SKM-1 (cell line): ENCODE measurements around the gene ZP4.
"Not testable (repeated sequence)": the region's sequence is repeated elsewhere in the genome, so short reads cannot be mapped to it uniquely, and the experiment has no call there.

ENCODE experiments used
- DNase-seq: peaks from one replicate; lab custom pipeline; 2025; ENCODE audit not compliant: unreplicated experiment; lab: John Stamatoyannopoulos, UW

ZP4 gene

DNA sequence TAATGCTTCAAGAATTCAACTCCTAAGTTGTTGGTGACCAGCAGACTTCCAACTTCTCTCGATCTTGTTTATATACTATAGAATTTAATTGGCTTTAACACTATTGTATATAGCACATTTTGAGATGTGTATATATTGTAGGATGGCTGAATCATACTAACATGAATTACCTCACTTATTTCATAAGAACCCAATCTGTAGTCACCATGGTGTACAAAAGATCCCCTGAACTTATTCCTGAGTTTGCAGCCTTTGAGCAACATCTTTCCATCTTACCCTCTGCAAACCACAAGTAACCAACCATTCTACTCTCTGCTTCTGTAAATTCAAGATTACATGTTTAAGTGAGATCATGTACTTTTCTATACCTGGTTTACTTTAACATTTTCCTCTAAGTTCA, 12.3 kb downstream of the ZP4 start:
- DNase-seq: no peak

DNA sequence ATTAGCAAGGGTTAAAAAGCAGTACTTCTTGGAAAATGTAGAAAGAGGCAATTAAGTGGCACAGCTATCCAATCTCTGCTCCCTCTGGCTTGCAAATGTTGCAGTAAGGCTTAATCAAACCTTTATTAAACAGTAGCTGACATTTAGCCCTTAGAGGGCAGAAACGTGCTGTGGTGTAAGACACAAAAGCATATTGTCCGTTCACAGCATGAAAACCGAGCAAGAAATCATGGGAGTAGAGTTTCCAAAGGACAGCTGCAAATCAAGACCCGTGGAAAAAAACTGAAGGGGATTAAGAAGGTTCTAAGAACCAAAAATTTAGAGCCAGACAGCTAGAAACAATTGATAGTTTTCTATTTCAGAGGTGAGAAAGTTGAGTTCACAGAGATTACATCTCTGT, 13.1 kb downstream of the ZP4 start:
- DNase-seq: no peak

DNA sequence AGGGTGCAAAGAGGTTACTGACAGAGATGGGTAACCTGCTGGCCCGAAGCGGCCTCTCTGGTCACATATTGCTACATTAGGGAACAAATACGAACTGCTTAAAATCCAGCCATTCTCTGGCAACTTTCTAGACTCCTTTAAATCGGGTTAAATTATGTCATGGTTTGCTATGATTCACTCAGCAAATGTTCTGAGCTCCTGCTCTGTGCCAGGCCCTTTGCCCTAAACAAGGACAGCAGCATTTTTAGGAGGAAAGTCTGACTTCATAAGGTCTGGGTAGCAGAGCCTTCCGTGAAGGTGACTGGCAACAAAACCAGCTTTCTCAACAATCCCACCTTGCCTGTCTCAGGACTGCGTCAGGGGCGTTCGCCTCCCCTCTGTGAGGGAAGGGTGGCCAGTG, 15.4 kb downstream of the ZP4 start:
- DNase-seq: no peak

DNA sequence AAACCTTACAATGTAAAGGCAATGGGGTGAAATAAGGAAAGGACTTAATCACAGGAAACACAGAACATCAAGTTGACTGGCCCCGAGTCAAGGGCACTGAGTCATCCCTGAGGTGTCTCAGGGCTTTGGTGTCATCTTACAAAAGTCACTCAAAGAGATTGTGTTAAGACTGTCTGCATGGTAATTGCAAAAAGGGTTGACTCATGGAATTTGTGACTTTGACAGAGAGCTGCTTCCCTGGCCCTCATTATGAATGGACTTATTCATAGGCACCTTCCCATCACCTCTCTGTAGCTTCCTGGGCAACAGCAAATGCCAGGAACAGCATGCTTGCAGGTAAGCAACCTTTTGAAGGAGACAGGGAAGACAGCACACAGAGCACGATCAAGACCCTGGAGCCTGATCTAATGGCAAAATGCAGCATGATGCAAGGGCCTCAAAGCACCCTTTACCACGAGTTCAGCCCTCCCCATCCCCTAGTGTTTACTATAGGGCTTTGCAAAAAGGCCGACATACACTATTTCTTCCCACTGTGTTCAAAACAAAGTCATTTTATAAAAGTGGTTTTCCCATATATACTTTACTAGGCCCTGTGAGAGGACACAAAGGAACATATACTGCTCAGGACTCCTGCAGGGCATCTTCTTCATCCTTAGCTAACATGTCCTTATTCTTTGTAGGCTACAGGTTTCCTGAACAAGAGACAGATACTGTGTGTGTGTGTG, 17.1 kb downstream of the ZP4 start:
- DNase-seq: no peak

DNA sequence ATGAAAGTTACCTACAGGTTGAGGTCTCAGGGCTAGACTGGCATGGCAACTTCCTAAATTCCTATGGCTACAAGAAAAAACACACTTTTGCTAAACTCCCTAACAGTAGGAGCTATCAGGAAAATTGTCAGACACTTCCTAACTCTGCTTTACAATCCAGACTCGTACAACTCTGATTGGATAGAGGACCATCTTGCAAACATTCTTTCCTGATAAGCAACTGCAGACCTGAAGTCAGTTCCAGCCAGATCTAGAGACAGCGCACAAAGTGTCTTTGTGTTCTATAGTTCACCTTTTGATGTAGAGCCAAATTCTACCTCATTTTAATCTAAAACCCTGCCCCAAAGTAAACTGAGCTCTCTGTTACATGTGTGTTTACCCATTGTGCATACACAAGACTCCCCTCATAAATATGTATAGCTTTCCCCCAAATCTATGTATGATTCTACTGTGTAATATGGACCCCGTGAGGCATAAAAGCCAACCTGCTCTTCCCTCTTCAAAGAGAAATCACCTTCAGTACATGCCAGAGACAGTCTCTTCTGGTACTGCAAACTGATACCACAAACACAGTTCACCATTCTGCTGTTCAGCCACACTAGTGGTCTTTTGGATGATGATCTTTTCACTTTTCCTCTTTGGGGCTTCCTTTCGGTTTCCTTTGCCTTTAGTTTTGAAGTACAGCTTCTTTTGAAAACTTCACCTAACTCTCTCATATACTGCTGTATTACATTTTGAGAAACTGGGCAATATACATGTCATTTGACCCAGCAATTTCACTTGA, 21.7 kb downstream of the ZP4 start:
- no peak for DNase-seq

DNA sequence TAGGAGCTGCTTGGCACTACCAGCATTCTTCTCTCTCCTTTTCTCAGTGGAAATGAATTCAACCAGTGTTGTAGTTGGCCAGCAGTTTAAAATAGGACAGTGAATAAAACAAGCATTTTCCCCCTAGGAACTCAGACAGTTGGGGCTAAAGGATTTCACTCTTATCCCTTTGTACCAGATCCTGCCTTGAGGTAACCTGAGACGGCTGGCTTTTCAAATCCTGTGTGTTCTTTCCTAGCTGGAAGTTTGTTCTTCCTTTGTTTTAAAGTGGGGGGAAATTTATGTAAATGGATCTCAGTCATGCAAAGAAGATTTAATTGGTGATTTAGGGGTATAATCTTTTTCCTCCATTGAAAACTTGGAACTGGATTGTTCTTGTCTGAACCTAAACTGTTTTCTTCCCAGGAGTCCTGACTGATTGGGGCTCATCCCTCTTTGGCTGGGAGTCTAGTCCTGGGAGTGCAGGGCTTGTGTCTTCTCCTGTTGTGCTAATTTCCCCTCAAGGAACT, 23.3 kb downstream of the ZP4 start:
- no peak for DNase-seq

DNA sequence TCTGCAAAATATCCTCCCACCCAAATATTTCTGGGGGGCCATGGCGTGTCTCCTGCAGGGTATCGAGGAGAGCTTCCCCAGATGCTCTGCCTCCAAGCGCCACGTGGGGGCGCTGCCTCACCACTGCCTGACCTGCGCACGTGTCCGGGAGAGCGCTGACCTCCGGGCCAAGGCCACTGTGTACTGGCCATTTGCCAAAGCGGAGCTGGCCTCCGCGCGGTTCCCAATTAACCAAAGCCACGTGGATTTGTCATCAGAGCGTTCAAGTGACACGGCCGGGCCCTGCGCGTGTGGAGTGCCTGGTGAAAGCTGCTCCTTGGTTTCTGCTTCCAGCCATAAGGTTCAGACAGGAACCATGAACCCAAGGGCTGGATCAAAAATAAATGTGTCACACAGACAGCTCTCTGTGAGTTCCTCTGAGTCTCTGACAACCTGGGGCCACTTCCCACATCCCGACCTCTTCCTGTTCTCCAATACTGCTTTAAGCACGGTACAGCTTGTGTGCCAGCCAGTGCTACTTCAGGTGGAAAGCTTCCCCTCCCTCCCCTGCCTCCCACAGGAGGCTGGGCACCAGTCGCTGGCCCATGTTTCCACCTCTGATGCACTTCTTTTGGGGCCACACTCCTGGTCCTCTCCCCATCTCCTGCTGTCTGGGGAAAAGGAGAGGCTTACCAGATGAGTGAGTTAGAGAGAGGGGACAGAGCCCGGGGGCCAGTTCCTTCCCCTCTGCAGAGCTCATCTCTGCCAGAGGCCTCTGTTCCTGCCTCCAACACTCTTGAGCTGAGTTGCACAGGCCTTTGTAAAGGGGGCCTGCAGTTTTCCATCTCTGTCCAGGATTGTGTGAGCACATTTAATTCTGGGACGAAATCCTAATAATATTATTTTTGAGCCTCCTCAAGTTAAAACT, 26.1 kb downstream of the ZP4 start:
- DNase-seq: no peak

DNA sequence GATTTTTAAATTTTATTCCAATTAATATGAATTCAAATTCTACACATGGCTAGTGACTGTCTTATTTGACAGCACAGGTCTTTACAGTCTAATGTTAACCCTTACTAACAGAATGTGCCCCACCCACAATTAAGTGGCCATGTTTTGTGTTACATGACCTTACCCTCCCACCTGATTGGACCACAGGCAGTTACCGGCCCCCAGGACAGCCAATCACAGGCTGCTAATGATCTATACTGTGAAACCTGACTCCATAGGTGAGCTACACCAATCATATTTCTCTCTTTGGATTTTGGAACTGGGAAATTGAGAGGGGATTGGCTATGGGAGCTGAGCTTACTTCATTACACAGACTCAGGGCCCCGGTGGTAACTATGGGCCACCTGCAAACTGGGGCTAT, 27.5 kb downstream of the ZP4 start:
- no peak for DNase-seq

DNA sequence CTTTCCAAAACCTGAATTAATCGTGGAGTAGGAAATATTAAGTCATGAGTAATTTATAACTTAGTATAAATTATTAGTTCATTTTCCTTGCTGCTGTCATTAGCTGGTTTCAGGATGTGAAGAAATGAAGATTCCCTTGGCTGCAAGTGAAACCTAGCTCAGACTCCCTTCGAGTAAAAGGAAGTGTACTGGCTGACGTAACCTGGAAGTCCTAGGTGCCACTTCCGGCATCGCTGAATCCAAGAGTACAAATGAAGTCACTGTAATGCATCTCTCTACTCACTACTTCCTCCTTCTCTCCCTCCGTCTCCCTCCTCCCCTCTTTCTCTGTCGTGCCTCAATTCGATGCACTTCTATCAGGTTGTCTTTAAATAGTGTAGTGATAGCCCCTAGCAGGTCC, 28.8 kb downstream of the ZP4 start:
- peak; percentile 49 for DNase-seq

DNA sequence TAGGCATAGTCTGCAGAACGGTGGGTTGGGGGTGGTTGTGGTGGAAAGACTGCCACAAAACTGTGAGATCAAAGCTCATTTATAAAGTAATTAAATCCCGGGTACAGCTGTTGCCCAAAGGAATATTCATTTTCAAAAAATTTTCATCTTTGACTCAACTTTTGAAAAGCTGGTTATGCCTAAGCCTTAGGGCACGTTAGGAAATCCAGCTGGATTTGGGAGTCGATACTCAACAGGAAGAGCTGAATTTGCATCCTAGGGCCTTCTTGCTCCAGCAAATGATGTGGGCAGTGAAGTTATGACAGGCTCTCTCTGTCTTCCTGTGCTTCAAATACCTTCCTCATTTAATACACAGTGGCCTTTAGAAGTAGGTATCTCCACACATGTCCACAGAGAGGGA, 31.7 kb downstream of the ZP4 start:
- no peak for DNase-seq

DNA sequence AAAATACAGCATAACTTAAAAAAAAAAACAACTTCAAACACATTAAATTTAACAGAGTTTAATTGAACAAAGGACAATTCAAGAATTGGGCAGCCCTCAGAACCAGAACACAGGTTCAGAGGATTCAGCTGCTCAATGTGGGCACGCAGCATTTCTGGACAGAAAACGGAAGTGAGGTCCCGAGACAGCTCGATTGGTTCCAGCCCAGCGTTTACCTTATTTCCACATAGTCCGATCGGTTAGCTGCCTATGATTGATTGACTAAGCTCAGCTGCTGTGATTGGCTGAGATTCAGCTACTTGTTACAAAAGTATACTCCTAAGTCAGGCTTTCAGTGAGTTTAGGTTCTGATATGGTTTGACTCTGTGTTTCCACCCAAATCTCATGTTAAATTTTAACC, 33.3 kb downstream of the ZP4 start:
- no peak for DNase-seq

DNA sequence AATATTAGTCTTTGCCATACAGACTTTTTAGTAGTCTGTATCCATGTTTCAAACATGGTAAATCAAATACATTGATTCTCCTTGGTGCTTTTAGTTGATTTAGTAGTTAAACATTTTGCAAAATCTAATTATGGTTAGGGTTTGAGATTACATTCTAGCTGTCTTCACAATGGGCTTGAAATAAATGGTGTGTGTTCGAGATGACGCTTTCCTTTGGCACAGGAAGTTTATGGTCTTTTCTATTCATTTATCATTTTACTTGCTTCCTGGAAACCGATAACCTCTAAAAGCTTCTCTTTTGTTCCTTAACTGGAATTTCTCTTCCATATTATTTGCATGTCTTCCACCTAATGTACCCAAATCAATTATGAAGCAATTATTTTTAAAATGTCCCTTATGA, 38.4 kb downstream of the ZP4 start:
- DNase-seq: no peak

DNA sequence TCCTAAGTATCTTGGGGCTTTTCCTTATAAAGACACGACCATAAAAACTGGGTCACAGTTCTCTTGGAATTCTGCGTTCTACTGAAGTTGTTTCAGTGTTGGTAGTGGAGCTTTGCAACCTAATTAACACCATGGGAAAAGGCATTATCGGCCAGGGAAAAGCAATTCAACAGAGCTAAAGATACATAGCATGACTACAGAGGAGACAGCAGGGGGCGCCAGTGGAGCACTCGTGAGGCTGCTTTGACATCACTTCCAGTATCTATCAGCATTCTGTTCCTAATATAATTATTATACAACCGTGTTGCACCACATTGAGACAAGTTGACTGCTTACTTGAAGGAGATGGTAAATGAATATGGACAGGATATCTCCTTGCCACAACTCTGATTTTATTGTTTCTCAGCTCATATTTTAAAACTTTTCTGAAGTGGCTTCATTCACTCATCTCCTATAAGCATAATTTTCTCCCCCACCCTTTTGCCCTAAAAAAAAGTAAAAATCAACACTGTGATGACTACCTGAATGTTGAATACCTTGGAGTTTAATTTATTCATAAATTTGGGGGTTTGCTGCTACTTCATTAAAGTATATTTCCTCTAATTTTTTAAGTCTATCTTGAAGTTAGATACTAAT, 39.4 kb downstream of the ZP4 start:
- DNase-seq: peak; percentile 80

DNA sequence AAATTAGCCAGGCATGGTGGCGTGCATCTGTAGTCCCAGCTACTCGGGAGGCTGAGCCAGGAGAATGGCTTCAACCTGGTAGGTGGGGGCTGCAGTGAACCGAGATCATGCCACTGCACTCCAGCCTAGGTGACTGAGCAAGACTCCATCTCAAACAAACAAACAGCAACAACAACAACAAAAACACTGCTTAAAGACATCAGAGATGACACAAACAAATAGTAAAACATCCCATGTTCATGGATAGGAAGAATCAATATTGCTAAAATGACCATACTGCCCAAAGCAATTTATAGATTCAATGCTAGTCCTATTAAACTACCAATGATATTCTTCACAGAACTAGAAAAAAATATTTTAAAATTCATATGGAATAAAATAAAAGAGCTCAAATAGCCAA, 47.2 kb downstream of the ZP4 start:
- DNase-seq: not testable (repeated sequence)

DNA sequence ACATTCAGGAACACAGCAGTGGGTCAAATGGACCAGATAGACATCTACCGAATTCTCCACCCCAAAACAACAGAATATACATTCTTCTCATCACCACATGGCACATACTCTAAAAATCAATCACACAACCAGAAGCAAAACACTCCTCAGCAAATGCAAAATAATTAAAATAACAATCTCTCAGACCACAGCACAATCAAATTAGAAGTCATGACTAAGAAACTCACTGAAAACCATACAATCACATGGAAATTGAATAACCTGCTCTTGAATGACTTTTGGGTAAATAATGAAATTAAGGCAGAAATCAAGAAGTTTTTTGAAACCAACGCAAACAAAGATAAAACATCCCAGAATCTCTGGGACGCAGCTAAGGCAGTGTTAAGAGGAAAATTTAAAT, 49.2 kb downstream of the ZP4 start:
- DNase-seq: no peak

DNA sequence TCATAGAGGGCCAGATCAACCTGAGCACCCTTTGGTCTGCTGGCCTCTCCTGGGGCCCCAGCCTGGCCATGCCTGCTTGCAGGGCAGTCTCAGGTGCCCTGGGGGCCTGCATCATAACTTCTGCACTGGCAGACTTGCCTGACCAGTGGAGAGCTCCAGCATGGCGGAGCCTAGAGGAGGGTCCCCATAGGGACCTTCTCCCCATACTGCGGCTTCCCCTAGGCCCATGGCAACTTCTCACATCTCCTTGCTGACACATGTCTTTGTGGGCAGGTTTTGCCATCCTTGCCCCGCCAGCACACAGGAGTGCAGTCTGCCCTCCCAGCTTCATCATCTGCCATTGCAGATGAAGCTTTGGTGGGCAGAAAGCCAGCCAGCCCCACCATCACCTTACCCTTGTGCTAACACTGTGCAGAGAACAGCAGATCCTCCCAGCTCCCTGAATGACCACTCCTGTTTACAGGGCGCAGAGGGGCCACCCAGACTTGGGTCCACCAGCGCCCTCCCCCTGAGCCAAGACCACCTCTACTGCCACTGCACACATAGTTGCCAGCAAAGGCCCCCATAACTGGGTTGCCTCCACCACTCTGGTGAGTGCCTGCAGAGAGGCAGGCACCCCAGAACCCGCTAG, 51.7 kb downstream of the ZP4 start:
- DNase-seq: no peak

DNA sequence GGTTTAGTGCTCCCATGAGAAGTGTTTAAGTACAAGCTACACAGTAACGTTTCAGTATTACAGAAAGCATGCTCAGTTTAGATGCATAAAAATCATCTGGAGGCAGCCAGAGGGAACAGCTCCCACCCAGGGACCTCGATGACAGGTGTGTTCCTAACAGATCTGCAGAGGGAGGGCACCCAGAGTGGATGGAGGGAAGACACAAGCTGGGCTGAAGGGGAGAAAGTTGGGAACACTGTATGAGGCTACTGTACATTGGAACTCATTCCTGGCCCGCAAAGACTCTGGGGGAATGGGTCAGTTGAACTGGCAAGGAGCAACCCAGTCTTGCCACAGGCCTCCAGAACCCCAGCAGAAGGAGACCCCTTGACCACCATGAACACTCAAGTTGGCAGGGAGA, 52.4 kb downstream of the ZP4 start:
- DNase-seq: no peak

DNA sequence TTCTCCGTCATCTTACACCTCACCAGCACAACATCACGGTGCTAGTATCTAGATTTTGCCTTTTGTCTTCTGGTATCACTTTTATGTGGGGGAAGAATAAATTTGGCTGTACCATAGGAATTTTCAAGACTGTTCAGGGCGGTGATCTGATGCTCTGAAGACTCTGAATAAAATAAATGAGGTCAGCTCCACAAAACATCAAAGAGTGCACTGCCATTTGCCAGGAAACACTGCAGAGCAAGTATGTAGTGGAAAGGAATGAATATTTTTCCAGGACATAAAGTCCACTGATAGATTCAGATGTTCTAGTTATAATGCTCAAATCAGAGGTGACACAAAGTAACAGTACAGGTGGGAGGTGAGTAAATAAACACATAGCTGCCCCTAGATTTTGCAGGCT, 56.3 kb downstream of the ZP4 start:
- no peak for DNase-seq

DNA sequence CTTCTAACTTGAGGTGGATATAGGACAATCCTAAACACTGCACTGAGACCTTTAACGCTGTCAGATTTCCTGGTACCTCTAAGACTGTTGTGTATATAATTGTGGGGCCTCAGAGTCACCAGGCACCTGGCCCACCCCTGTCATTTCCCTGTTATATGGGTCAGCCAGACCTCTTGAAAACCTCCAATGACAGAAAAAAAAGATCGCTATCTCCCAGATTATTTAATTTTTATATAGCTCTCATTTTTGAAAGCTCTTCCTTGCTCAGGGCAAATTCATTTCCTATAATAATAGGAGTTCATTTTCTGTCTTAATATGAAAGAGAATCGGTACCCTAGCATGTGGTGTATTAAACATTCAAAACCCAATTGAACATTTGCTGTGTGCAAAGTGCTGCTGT, 56.7 kb downstream of the ZP4 start:
- DNase-seq: no peak

DNA sequence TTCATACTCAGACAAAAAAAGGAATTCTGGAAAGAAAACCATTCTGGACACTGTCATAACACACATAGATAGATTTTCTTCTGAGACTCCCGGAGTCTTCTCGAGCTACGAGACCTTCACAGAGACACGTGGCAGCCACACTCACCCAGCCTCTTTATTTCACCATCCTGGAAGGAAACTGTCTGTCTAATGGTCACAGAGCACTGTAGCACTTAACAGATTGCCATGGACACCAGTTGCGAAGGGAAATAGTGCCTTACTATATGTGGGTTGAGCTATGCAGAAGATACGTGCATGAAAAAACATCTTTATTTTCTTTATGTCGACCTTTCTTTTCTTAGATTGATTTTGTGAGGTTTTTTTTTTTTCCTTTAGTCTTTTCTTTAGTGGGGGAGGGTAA, 57.9 kb downstream of the ZP4 start:
- DNase-seq: no peak
